Raji (cell line): ENCODE data around the gene ACTL7A.

ENCODE experiments used
- POLR2A ChIP-seq: IDR thresholded peaks from 2 replicates; pipeline ENCODE4 v1.6.1; 2011; ENCODE audit warnings: low read depth, low read length, control low read depth; ENCODE audit not compliant: insufficient read depth

The ACTL7A gene

GRCh38 chr9:108889649-108890067 lies 27.6 kb downstream of the ACTL7A start:
- no peak for TF ChIP-seq POLR2A

- TF ChIP-seq POLR2A, result no peak
These were observed 32.3 kb downstream of the ACTL7A start for GRCh38 chr9:108894225-108894997.

- TF ChIP-seq POLR2A, result no peak
These were observed 35.4 kb downstream of the ACTL7A start for GRCh38 chr9:108897324-108898096.

- no peak for TF ChIP-seq POLR2A
These were observed 38.1 kb downstream of the ACTL7A start for GRCh38 chr9:108900176-108900575.

- TF ChIP-seq POLR2A, result no peak
These were observed 41.5 kb downstream of the ACTL7A start for GRCh38 chr9:108903420-108904103.

- no peak for TF ChIP-seq POLR2A
These were observed 42.1 kb downstream of the ACTL7A start for GRCh38 chr9:108904161-108904560.

- TF ChIP-seq POLR2A, result no peak
These were observed 43.4 kb downstream of the ACTL7A start for GRCh38 chr9:108905494-108905893.

- TF ChIP-seq POLR2A, result no peak
These were observed 48.3 kb downstream of the ACTL7A start for GRCh38 chr9:108910402-108910801.

- TF ChIP-seq POLR2A, result no peak
These were observed 48.8 kb downstream of the ACTL7A start for GRCh38 chr9:108910914-108911313.

- TF ChIP-seq POLR2A, result no peak
These were observed 49.8 kb downstream of the ACTL7A start for GRCh38 chr9:108911820-108912219.
